Progenitor cell of endocrine pancreas (in vitro differentiated cells): Measurements from ENCODE around the gene ZSCAN25. TPM values are rescaled to one million over a fixed set of nuclear protein-coding genes. Genes with fewer than 3 reads are reported as not detected.

ENCODE experiments used
- DNase-seq: peaks from one replicate; pipeline ENCODE4 v3.0.0; 2021; ENCODE audit warnings: low spot score; ENCODE audit not compliant: unreplicated experiment
- H3K27ac Mint-ChIP-seq: 2 replicates; pipeline ENCODE4 v1.8.0; 2021; ENCODE audit warnings: mild to moderate bottlenecking, moderate library complexity, mixed read lengths
- H3K27me3 Mint-ChIP-seq: 2 replicates; pipeline ENCODE4 v1.8.0; 2021; ENCODE audit warnings: mixed read lengths
- H3K36me3 Mint-ChIP-seq: 2 replicates; pipeline ENCODE4 v1.8.0; 2022; ENCODE audit warnings: mixed read lengths; ENCODE audit not compliant: insufficient read depth
- H3K4me1 Mint-ChIP-seq: 2 replicates; pipeline ENCODE4 v1.8.0; 2021; ENCODE audit warnings: low read depth, mixed read lengths
- H3K4me3 Mint-ChIP-seq: 2 replicates; pipeline ENCODE4 v1.8.0; 2021; ENCODE audit warnings: low read depth, mild to moderate bottlenecking, moderate library complexity, mixed read lengths
- H3K9me3 Mint-ChIP-seq: 2 replicates; pipeline ENCODE4 v1.8.0; 2021; ENCODE audit warnings: low read depth, mixed read lengths
- CTCF ChIP-seq: fragments of 200-600 bp; sonication (generic); IDR thresholded peaks from one replicate; pipeline ENCODE4 v1.5.0; 2021; ENCODE audit warnings: antibody characterized with exemption, mild to moderate bottlenecking; ENCODE audit not compliant: unreplicated experiment
- total RNA-seq: library from RNA; stranded (reverse); gene quantifications from 2 replicates; pipeline ENCODE4 v1.2.1, GENCODE V29; 2021

The ZSCAN25 gene
- total RNA-seq, 1 donor from 2014 or later, result 27.9 TPM

GRCh38 chr7:99679400-99680191 lies 62.9 kb downstream of the ZSCAN25 start, which contains the start of gene CYP3A5:
TSS of gene CYP3A5 (minus strand) at chr7:99679996. CDS start at chr7:99679896, 100 bp downstream.
- H3K36me3 Mint-ChIP-seq, result peaks cover 4% of the 10 kb centered on the region
- no peak for TF ChIP-seq CTCF
- DNase-seq, result no peak
- peaks cover 9% of the 10 kb centered on the region for H3K9me3 Mint-ChIP-seq
- H3K4me3 Mint-ChIP-seq, result peak within 1 kb of the TSS; percentile 23
- peak within 1 kb of the TSS; percentile 47 for H3K27ac Mint-ChIP-seq
- H3K27me3 Mint-ChIP-seq, result no peaks in the 10 kb centered on the region
- H3K4me1 Mint-ChIP-seq, result peaks cover 40% of the 10 kb centered on the region

Other genes starting within 250 kb of the ZSCAN25 start
- 27.5 and 28.2 TPM in 2 replicates for gene ARPC1B, start 242.2 kb upstream of the ZSCAN25 start, total RNA-seq
- gene PDAP1, start 208.3 kb upstream of the ZSCAN25 start, total RNA-seq, result 128 TPM in 2 replicates
- 97.2 and 102 TPM in 2 replicates for gene BUD31, start 208.0 kb upstream of the ZSCAN25 start, total RNA-seq
- gene PTCD1, start 178.1 kb upstream of the ZSCAN25 start, total RNA-seq, result 12.0 and 16.8 TPM in 2 replicates
- 77.4 and 86.9 TPM in 2 replicates for gene CPSF4, start 178.0 kb upstream of the ZSCAN25 start, total RNA-seq
- gene ATP5MF, start 150.8 kb upstream of the ZSCAN25 start, total RNA-seq, result 328 and 330 TPM in 2 replicates
- gene ZNF789, start 144.1 kb upstream of the ZSCAN25 start, total RNA-seq, result 26.7 and 27.4 TPM in 2 replicates
- gene ZNF394, start 116.7 kb upstream of the ZSCAN25 start, total RNA-seq, result 23.7 and 24.8 TPM in 2 replicates
- 14.7 and 15.2 TPM in 2 replicates for gene ZKSCAN5, start 112.3 kb upstream of the ZSCAN25 start, total RNA-seq
- 12.5 and 12.9 TPM in 2 replicates for gene FAM200A, start 64.8 kb upstream of the ZSCAN25 start, total RNA-seq
- 70.9 and 72.6 TPM in 2 replicates for gene ZNF655, start 58.3 kb upstream of the ZSCAN25 start, total RNA-seq
- gene TMEM225B, start 18.7 kb upstream of the ZSCAN25 start, total RNA-seq, result 0.91 and 1.4 TPM in 2 replicates
- gene CYP3A5, start 63.0 kb downstream of the ZSCAN25 start, total RNA-seq, result 4.2 and 4.6 TPM in 2 replicates
- not detected in 2 replicates for gene CYP3A7, start 118.2 kb downstream of the ZSCAN25 start, total RNA-seq
- gene CYP3A4, start 167.2 kb downstream of the ZSCAN25 start, total RNA-seq, result not detected in 2 replicates
- gene CYP3A43, start 211.1 kb downstream of the ZSCAN25 start, total RNA-seq, result not detected in 2 replicates